T-helper 17 cell (primary cell): ENCODE data around the gene ADTRP. TPM values are rescaled to one million over a fixed set of nuclear protein-coding genes. Genes with fewer than 3 reads are reported as not detected.

Experiments used
- ATAC-seq: fragments of 150-1000 bp; cut with Tn5 transposase; 2 replicates; pipeline ENCODE4 v1.10.0; 2021; ENCODE audit warnings: mild to moderate bottlenecking, moderate library complexity
- DNase-seq, 3 donors: peaks; one replicate each; pipeline versions ENCODE4 v3.0.0 to v3.0.0-alpha.2; 2020 to 2021
- H3K9me3 ChIP-seq: one replicate; pipeline ENCODE4 v1.7.0; 2013; ENCODE audit warnings: low read length, mild to moderate bottlenecking; ENCODE audit not compliant: control insufficient read depth, poor library complexity, severe bottlenecking
- H3K27ac Mint-ChIP-seq: one replicate; pipeline ENCODE4 v1.8.0; 2022; ENCODE audit warnings: mild to moderate bottlenecking, moderate library complexity, mixed read lengths
- H3K27me3 Mint-ChIP-seq: one replicate; pipeline ENCODE4 v1.8.0; 2022; ENCODE audit warnings: mixed read lengths
- H3K36me3 Mint-ChIP-seq: one replicate; pipeline ENCODE4 v1.8.0; 2022; ENCODE audit warnings: low read depth, mixed read lengths
- H3K4me1 Mint-ChIP-seq: one replicate; pipeline ENCODE4 v1.8.0; 2022; ENCODE audit warnings: mild to moderate bottlenecking, mixed read lengths
- H3K4me3 Mint-ChIP-seq: one replicate; pipeline ENCODE4 v1.8.0; 2022; ENCODE audit warnings: mild to moderate bottlenecking, moderate library complexity, mixed read lengths
- total RNA-seq, 4 donors: library from RNA in 2 of 4; stranded (reverse) in 2 of 4; gene quantifications; one replicate each; pipeline ENCODE4 v1.2.3 and lab custom pipeline; 2022 to 2026

Gene ADTRP
- total RNA-seq, 2 donors from 2014 or later, result 24.6 to 43.4 TPM

- peaks cover 2% of the 10 kb centered on the region for H3K4me1 Mint-ChIP-seq
- no peaks in the 10 kb centered on the region for H3K36me3 Mint-ChIP-seq
- no peak overlapping the region for H3K4me3 Mint-ChIP-seq
- no peak overlapping the region for H3K27ac Mint-ChIP-seq
- no peaks in the 10 kb centered on the region for H3K9me3 ChIP-seq
- ATAC-seq, result no peak
- no peak for DNase-seq
- peaks cover 8% of the 10 kb centered on the region for H3K27me3 Mint-ChIP-seq
Measured at GRCh38 chr6:11675601-11676000, 103.0 kb downstream of the ADTRP start.

GRCh38 chr6:11672669-11673068 lies 105.9 kb downstream of the ADTRP start:
- no peaks in the 10 kb centered on the region for H3K9me3 ChIP-seq
- Mint-ChIP-seq H3K4me3 (no peak overlapping the region), H3K27ac (no peak overlapping the region), H3K27me3 (peaks cover 32% of the 10 kb centered on the region), H3K4me1 (peaks cover 2% of the 10 kb centered on the region), H3K36me3 (no peaks in the 10 kb centered on the region)
- ATAC-seq (no peak), DNase-seq (no peak)

GRCh38 chr6:11672256-11672655 lies 106.3 kb downstream of the ADTRP start:
- Mint-ChIP-seq H3K4me3 (no peak overlapping the region), H3K27ac (no peak overlapping the region), H3K36me3 (peaks cover 3% of the 10 kb centered on the region), H3K27me3 (peaks cover 35% of the 10 kb centered on the region), H3K4me1 (peaks cover 2% of the 10 kb centered on the region)
- no peak for DNase-seq
- H3K9me3 ChIP-seq, result no peaks in the 10 kb centered on the region
- ATAC-seq, result no peak

- Mint-ChIP-seq H3K27me3 (peaks cover 44% of the 10 kb centered on the region), H3K4me3 (no peak overlapping the region), H3K27ac (no peak overlapping the region), H3K36me3 (peaks cover 3% of the 10 kb centered on the region), H3K4me1 (no peaks in the 10 kb centered on the region)
- ATAC-seq, result no peak
- H3K9me3 ChIP-seq, result no peaks in the 10 kb centered on the region
- no peak for DNase-seq
Measured at GRCh38 chr6:11669696-11670095, 108.9 kb downstream of the ADTRP start.

- Mint-ChIP-seq H3K4me1 (no peaks in the 10 kb centered on the region), H3K36me3 (peaks cover 3% of the 10 kb centered on the region), H3K27me3 (peaks cover 52% of the 10 kb centered on the region), H3K4me3 (no peak overlapping the region), H3K27ac (no peak overlapping the region)
- ATAC-seq (no peak), DNase-seq (no peak)
- no peaks in the 10 kb centered on the region for H3K9me3 ChIP-seq
Measured at GRCh38 chr6:11668455-11668854, 110.1 kb downstream of the ADTRP start.

GRCh38 chr6:11667876-11668275 lies 110.7 kb downstream of the ADTRP start:
- Mint-ChIP-seq H3K27ac (no peak overlapping the region), H3K36me3 (peaks cover 3% of the 10 kb centered on the region), H3K27me3 (peaks cover 57% of the 10 kb centered on the region), H3K4me3 (no peak overlapping the region), H3K4me1 (no peaks in the 10 kb centered on the region)
- no peaks in the 10 kb centered on the region for H3K9me3 ChIP-seq
- no peak for DNase-seq
- ATAC-seq, result no peak

- Mint-ChIP-seq H3K27ac (no peak overlapping the region), H3K4me1 (no peaks in the 10 kb centered on the region), H3K4me3 (no peak overlapping the region), H3K36me3 (peaks cover 3% of the 10 kb centered on the region), H3K27me3 (peaks cover 62% of the 10 kb centered on the region)
- no peak for ATAC-seq
- DNase-seq, result no peak
- no peaks in the 10 kb centered on the region for H3K9me3 ChIP-seq
Measured at GRCh38 chr6:11665604-11666326, 112.8 kb downstream of the ADTRP start.

Other genes with a start within 250 kb of the ADTRP start
- 1 to 10 TPM; 1.3 to 1.7 TPM for gene TMEM170B, start 241.1 kb downstream of the ADTRP start, total RNA-seq
- gene HIVEP1, start 233.5 kb upstream of the ADTRP start, total RNA-seq, result 10 to 100 TPM; 63.4 to 70.0 TPM